ENCODE results near the gene DNAJA3. TPM values are rescaled to one million over a fixed set of nuclear protein-coding genes. Genes with fewer than 3 reads are reported as not detected.

DNAJA3 gene
- total and polyA plus RNA-seq, 9 of the 15 experiments (the other 6 are each of a cell fraction or from before 2014, with no cell fraction given) = 8.1 to 105 (median 79.0) TPM

DNA sequence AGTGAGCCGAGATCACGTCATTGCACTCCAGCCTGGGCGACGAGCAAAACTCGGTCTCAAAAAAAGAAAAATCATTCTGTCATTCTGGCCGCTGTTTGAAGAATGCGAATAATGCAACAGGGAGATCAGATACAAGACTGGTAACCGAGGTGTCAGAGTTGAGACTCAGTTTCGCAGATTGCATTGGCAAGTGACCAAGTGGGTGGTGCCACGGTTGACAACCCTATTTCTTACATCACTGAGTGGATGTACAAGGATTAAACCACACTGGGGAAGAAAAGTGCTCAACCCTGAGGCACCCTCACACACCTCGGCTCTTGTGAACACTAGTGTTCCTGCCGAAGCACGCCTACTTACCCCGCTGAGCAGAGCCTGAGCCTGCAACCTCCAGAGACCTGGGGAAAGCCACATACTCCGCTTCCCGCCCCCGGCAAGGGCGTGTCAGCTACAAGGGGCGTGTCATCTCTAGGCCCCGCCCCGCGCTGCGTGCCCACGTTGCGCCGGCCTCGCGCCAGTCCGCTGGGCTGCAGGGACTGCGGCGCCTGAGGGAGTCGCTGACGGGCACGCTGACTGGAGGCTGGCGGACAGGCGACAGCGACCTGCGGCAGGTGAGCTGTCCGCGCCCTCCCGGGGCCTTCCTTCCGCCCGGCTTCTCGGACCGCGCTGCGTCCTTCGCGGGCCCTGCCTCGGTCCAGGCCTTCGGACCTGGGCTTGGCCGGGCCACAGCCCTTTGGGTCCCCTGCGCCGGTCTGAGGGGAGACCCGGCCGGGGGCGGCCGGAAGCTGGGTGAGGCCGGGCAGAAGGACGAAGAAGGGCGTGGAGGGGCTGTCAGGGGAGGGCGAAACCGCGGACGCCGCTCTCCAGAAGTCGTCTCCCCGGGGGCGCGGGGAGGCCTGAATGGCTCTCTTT lies 50.5 kb downstream of the DNAJA3 start, which contains the start of gene HMOX2 (continued):
- TF ChIP-seq ZNF507 (tag; conservative IDR thresholded peaks at IDR 0.05) (no peak), TGIF2 (CRISPR knock-in tag; IDR thresholded peaks at IDR 0.05) (peak; percentile 92), HMG20B (CRISPR knock-in tag; IDR thresholded peaks at IDR 0.05) (no peak), ZSCAN29 (IDR thresholded peaks at IDR 0.05) (peak; percentile 74; the same call in 1 of the 2 replicates), PHTF2 (CRISPR knock-in tag; IDR thresholded peaks at IDR 0.05) (no peak), GABPB2 (CRISPR knock-in tag; conservative IDR thresholded peaks at IDR 0.05) (no peak), CBX3 (IDR thresholded peaks at IDR 0.05; ENCODE audit: borderline replicate concordance in 1 of 2, low read length in 2 of 2) (no peak; a peak in 1 of 3 replicates), STAT5B (CRISPR knock-in tag; IDR thresholded peaks at IDR 0.05) (no peak), ZBTB40 (IDR thresholded peaks at IDR 0.05) (no peak), ZBTB40 (CRISPR knock-in tag; IDR thresholded peaks at IDR 0.05) (no peak), PREB (CRISPR knock-in tag; IDR thresholded peaks at IDR 0.05) (no peak)
- TF ChIP-seq, protein P1, sequence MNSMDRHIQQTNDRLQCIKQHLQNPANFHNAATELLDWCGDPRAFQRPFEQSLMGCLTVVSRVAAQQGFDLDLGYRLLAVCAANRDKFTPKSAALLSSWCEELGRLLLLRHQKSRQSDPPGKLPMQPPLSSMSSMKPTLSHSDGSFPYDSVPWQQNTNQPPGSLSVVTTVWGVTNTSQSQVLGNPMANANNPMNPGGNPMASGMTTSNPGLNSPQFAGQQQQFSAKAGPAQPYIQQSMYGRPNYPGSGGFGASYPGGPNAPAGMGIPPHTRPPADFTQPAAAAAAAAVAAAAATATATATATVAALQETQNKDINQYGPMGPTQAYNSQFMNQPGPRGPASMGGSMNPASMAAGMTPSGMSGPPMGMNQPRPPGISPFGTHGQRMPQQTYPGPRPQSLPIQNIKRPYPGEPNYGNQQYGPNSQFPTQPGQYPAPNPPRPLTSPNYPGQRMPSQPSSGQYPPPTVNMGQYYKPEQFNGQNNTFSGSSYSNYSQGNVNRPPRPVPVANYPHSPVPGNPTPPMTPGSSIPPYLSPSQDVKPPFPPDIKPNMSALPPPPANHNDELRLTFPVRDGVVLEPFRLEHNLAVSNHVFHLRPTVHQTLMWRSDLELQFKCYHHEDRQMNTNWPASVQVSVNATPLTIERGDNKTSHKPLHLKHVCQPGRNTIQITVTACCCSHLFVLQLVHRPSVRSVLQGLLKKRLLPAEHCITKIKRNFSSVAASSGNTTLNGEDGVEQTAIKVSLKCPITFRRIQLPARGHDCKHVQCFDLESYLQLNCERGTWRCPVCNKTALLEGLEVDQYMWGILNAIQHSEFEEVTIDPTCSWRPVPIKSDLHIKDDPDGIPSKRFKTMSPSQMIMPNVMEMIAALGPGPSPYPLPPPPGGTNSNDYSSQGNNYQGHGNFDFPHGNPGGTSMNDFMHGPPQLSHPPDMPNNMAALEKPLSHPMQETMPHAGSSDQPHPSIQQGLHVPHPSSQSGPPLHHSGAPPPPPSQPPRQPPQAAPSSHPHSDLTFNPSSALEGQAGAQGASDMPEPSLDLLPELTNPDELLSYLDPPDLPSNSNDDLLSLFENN (IDR thresholded peaks at IDR 0.05; ENCODE audit: low read depth in 2 of 2, low read length in 2 of 2) = peak in 1 of 2 experiments; percentile 47; a peak in 1 of 4 replicates
